HG03575 (cell line): ENCODE measurements around the gene SEM1.
"Not testable (repeated sequence)": the region's sequence is repeated elsewhere in the genome, so short reads cannot be mapped to it uniquely, and the experiment has no call there.

ENCODE experiments used
- ATAC-seq: cut with Tn5 transposase; IDR thresholded peaks from one replicate; pipeline ENCODE4 v1.9.1; 2021; ENCODE audit not compliant: unreplicated experiment, insufficient number of reproducible peaks, low FRiP score; ENCODE audit errors: extremely low read depth

The SEM1 gene

DNA sequence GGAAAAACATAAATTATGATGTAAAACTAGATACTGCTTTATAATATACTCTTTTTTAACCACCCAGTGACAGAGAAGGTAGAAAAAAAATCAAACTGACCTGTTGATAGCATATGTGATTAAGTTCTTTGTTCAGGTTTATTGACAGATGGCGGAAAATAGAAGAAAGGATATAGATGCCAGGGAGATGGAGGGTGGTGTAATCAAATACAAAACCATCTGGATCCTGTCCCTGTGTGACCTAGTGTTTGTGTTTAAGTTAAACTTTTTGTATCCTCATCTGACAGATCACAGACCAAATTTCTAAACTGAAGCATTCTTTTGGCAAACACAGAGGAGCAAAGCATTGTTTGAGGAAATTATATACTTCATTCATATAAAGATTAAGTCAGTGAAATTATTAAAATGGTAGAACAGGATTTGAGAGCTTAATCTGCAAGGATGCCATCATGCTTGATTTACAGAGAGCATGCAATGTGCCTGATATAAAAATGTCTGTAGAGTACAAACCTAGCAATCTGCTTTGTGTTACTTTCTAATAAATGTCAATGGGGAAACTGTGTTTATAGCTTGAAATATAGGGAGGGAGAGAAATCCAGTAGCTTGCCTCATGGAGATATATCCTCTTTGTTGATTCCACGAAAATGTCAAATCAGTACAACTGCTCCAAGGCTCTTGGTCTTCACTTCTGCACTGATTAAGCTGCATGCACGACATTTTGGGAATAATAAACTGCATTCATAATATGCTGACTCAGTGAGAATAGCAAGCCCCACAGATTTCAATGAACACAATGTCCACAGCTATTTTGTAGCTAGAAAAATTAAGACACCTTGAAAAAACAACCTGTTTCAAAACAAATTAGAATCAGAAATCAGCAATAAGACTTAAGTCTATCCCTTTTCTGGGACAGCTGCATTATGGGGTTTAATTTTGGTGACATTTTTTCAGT, 39.0 kb downstream of the SEM1 start:
- no peak for ATAC-seq

DNA sequence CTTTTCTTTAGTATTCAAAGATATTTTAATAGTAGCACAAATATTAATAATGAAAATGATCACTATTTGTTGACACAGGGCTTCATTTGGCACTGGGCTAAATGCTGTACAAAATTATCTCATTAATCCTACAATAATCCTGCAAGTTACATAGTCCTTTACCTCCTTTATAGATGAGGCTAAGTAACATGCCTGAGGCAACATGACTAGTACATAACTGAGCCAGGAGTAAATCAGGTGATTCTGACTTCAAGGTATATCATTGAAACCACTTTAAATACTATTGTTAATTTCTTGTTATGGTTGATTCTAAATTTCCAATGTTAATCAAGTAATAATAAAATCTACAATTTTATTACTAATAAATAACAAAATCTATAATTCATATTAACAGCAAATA, 39.8 kb downstream of the SEM1 start:
- ATAC-seq: no peak

DNA sequence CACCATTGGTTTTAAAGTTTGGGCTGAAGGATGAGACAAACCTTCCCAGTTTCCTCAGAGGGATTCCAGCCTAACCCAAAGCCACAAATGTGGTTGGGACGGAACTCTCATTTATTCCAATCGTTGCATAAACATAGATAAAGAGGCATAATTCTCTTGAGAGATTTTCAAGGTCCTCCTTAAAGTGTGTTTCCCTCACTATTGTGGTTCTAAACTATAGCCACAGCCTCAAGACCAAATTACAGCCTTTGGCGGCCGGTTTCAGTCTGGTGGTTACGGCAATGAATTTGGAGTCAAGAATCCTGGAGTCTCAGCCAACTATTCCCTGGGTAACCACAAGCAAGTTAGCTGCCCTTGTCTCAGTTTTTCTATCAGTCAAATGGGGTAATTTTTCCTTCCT, 42.6 kb downstream of the SEM1 start:
- ATAC-seq: no peak

DNA sequence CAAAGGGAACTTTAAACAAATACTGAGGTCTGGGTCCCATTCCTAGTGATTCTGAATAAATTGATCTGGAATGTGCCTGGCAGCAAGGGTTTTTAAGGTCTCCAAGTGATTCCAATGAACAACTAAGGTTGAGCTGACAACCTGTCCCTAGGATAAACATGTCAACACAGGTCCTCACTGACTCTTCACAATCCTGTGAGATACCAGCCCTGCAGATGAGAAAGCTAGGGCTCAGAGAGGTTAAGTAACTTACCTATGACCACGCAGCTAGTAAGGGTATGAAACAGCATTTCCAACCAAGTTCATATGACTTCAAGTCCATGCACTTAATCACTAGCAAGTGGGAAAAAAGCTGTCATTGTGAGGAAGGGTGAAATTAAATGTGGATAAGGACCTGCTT, 44.0 kb downstream of the SEM1 start:
- no peak for ATAC-seq

GRCh38 chr7:96664793-96665192, 44.9 kb downstream of the SEM1 start:
- no peak for ATAC-seq

DNA sequence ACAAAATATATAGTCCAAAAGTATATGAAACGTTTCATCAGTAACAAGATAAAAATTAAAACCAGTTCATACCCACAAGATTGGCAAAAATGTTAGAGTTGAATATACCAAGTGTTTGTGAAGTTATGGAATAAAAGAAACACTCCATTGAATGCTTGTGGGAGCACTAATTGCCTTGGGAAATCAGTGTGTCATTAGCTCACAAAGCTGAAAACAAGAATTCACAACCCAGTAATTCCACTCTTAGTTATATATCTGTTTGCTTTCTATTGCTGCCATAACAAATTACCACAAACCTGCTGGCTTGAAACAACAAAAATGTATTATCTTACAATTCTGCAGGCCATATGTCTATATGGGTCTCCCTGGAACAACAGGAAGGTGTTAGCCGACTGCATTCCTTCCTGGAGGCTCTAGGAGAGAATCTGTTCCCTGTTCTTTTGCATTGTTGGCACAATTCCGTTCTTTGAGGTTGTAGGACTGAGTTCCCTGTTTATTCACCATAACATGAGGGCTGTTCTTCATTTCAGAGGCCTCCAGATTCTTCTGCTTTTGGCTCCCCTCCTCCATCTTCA, 45.7 kb downstream of the SEM1 start:
- no peak for ATAC-seq

GRCh38 chr7:96663457-96663856, 46.2 kb downstream of the SEM1 start:
- ATAC-seq: peak; percentile 90

- not testable (repeated sequence) for ATAC-seq
Observed at GRCh38 chr7:96662151-96662550, 47.5 kb downstream of the SEM1 start.

- no peak for ATAC-seq
Observed at GRCh38 chr7:96658022-96658412, 51.6 kb downstream of the SEM1 start.

DNA sequence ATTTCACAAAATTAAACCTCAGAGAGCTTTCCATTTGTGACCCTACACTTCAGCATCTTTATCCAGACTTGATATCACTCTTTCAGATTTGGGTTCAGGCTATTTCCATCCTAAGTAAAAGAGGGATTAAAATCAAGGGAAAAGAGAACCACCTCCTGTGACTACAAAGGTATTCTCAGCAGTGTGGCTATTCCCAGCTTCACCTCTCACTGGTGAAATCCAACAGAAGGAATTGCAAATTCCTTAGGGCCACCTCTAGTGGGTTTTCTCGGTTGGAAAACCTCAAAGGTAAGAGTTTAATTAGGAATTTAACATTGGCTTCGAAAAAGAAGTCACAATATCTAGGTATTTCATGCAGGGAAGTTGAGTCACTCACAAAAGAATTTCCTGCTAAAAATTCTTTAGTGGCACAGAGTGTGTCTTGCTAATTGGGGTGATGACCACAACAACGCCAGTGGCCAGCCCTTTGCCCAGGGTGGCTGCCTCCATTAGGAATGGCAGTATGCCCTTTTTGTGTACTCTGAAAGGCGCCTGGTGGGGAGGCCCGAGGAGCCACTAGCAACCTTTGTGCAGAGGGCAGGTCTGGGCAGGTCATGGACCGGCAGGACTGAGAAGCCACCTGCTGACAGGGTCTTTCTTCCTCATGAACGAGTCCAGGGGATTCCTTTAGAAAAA, 52.2 kb downstream of the SEM1 start:
- no peak for ATAC-seq

DNA sequence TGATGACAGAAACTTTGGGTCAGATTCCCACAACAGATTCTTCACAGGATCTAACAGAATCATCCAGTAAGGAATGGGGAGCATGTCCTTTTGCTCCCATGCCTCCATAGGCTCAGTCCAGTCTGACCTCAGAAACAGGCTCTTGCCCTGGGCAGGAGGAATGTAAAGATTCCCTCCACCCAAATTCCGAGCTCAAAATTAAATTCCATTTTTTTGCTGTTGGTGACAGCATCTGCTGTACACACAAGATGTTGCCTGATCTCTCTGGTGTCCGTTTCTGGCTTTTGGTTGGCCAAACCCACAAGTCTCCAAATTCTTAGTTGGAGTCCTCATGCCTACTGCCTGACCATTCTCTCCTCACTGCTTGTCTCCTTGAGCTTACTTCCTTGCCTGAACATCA, 53.7 kb downstream of the SEM1 start:
- no peak for ATAC-seq

DNA sequence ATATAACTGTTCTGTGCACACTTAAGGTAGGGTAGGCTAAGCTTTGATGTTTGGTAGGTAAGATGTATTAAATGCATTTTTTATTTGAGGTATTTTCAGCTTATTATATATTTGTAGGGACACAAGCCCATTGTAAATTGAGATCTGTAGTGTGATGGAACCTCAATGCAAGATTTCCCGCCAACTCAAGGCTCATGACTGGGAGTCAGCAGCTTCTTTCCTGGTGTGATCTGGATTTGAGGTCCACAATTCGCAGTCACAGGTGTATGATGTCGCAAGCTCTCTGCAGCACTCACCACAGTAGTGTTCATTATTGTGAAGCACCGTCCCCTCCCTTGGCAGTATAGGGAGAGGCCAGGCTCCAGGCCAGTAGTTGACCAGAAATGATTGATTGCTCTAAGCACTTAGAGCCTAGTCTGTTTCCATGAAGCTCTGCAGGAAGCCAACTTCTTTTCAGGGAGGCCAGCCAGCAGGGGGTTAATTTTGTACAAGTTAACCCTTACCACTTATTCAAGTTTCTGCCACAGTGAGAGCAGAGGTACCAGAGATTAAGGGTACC, 54.9 kb downstream of the SEM1 start:
- no peak for ATAC-seq

DNA sequence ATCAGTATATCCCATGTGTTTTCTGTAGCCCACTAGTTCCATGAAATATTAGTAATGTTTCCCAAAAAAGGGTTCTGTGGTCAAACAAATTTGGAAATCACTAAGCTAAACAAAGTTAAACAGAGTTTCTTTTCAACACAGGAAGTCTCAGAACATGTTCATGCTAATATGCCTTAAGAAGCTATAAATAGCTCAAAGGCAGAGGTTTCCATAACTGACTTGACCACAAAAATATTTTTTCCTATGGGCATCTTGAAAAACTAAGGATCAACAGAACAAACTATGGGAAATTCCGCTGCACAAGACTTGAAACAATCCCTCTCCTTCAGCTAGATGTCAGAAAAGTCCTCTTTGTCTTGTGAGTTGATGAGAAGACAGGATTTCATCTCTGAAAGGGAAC, 59.7 kb downstream of the SEM1 start:
- no peak for ATAC-seq

- no peak for ATAC-seq
Observed at GRCh38 chr7:96648784-96649183, 60.9 kb downstream of the SEM1 start.

DNA sequence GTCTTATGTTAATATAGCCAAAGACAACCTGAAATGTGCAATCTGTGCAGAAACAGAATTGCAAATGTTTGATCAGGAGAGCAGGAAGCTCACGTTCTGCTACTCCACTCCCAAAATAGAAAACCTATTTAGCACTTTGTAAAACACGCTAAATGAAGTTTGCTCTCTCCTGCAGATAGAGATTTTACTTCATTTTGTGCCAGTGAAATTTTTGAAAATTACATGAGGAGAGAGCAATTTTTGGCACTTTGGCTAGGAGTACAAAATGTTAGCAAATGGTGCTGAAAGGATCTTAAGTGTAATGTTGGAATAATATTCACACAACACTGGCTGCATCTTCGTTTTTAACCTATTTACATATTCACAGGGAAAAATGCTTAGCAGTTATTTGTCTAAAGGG, 61.9 kb downstream of the SEM1 start:
- no peak for ATAC-seq

DNA sequence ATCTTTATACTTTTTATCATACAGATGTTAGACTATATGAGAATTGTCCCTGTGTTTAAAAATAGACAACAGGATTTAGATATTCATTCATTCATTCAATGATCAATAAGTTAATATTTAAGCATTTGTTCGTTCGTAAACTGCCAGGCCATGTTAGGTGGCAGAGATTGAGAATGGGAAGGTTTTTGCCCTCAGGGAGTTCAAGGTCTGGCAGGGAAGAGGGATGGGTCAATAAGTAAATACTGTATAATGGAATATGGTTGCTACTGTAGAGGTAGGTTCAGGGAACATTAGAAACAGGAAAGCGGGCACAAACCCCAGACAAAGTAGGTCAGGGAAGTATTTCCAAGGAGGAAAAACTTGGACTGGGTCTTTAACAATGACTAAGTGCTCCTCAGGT, 64.6 kb downstream of the SEM1 start:
- ATAC-seq: no peak

- ATAC-seq: not testable (repeated sequence)
Observed at GRCh38 chr7:96643436-96643835, 66.2 kb downstream of the SEM1 start.

- no peak for ATAC-seq
Observed at GRCh38 chr7:96640054-96640453, 69.6 kb downstream of the SEM1 start.
